Neural cell (in vitro differentiated cells): ENCODE results near the gene UBE2L3.
A peak's percentile ranks its signal among the peaks of the same experiment; 100 is the strongest.

Source experiments
- EP300 ChIP-seq: fragments of 450-650 bp; conservative IDR thresholded peaks from 2 replicates; pipeline ENCODE4 v1.6.1; 2014; ENCODE audit warnings: antibody characterized with exemption, mild to moderate bottlenecking, moderate library complexity; ENCODE audit not compliant: poor library complexity, severe bottlenecking
- EZH2 ChIP-seq: fragments of 200-600, 300-800 bp; shearing (Covaris generic), sonication (generic); IDR thresholded peaks from 2 replicates; pipeline ENCODE4 v1.6.1; 2014; ENCODE audit warnings: antibody characterized with exemption, low read length, borderline replicate concordance, mild to moderate bottlenecking; ENCODE audit not compliant: insufficient read depth, poor library complexity, severe bottlenecking
- MXI1 ChIP-seq: fragments of 450-650 bp; conservative IDR thresholded peaks from 2 replicates; pipeline ENCODE4 v1.6.1; 2014; ENCODE audit warnings: antibody characterized with exemption, mild to moderate bottlenecking; ENCODE audit not compliant: poor library complexity, severe bottlenecking
- POLR2AphosphoS5 ChIP-seq: IDR thresholded peaks from 2 replicates; pipeline ENCODE4 v1.6.1; 2012
- RAD21 ChIP-seq: fragments of 450-650 bp; conservative IDR thresholded peaks from 2 replicates; pipeline ENCODE4 v1.6.1; 2014; ENCODE audit warnings: antibody characterized with exemption, mild to moderate bottlenecking, moderate library complexity
- SMC3 ChIP-seq: fragments of 450-650 bp; conservative IDR thresholded peaks from 2 replicates; pipeline ENCODE4 v1.6.1; 2014; ENCODE audit warnings: antibody characterized with exemption, mild to moderate bottlenecking, moderate library complexity; ENCODE audit not compliant: poor library complexity
- TAF1 ChIP-seq: IDR thresholded peaks from 2 replicates; pipeline ENCODE4 v1.6.1; 2012; ENCODE audit warnings: low read depth
- TF ChIP-seq, protein P1 (sequence below): fragments of 450-650 bp; IDR thresholded peaks from 2 replicates; pipeline ENCODE4 v1.5.1; 2014; ENCODE audit warnings: antibody characterized with exemption, mild to moderate bottlenecking, moderate library complexity; ENCODE audit not compliant: poor library complexity, severe bottlenecking

DNA sequence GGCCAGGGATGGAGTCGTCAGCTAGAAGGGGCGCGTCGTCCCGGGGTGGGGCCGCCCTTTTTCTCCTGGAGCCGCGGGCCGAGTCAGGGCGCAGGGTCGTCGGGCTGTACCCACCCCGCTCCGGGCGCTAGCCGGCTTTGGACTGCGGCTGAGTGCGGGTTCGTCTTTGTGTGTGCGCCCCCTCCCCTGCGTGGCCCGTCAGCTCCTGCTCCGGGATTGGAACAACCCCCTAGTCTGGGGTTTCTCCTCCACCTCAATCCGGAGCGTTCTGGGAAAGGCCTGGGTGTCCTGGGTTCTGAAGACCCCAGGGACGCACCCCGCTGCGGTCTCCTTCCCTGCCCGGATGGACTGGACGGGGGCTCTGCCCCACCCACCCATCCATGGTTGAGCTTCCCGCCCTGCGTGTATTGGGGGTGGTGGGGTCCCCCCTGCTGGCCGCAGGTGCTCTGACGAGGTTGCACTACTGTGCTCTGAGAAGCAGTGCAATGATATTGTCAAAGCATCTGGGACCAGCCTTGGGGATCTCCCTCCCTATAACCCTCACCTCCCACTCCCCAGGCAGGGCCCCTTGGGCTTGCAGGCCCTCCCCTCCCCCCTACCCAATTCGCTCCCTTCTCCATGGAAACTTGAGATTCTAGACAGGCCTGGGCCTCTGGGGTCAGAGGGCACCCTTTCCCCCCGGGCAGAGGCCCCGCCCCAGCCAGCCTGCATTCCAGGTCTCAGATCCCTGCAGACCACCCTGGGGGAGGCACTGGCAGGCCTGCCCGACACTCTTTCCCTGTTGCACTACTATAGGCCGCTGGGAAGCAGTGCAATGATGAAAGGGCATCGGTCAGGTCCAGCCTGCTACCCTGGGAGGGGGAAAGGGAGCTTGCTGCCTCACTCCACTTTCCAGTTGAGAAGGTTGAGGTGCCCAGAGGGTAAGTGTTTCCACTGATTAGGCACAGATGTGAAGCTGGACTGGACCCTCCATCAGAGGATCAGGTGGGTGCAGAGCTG is 85.3 kb downstream of the UBE2L3 start:
- no peak for TF ChIP-seq EP300
- TF ChIP-seq, protein P1, sequence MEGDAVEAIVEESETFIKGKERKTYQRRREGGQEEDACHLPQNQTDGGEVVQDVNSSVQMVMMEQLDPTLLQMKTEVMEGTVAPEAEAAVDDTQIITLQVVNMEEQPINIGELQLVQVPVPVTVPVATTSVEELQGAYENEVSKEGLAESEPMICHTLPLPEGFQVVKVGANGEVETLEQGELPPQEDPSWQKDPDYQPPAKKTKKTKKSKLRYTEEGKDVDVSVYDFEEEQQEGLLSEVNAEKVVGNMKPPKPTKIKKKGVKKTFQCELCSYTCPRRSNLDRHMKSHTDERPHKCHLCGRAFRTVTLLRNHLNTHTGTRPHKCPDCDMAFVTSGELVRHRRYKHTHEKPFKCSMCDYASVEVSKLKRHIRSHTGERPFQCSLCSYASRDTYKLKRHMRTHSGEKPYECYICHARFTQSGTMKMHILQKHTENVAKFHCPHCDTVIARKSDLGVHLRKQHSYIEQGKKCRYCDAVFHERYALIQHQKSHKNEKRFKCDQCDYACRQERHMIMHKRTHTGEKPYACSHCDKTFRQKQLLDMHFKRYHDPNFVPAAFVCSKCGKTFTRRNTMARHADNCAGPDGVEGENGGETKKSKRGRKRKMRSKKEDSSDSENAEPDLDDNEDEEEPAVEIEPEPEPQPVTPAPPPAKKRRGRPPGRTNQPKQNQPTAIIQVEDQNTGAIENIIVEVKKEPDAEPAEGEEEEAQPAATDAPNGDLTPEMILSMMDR = no peak
- peak; percentile 22 for TF ChIP-seq TAF1
- TF ChIP-seq POLR2AphosphoS5 = no peak
- no peak for TF ChIP-seq EZH2
- TF ChIP-seq RAD21 = no peak
- TF ChIP-seq SMC3 = no peak
- no peak for TF ChIP-seq MXI1
